ENCODE measurements around the gene PLRG1. TPM values are rescaled to one million over a fixed set of nuclear protein-coding genes. Genes with fewer than 3 reads are reported as not detected.
"Not testable (repeated sequence)": the region's sequence is repeated elsewhere in the genome, so short reads cannot be mapped to it uniquely, and the experiment has no call there.

PLRG1 gene
- total RNA-seq: 10 to 100 TPM; 92.6 to 100.0 TPM

- ATAC-seq (peak; percentile 99), DNase-seq (ENCODE audit: low spot score in 2 of 2) (peak; percentile 94 to 96)
- H3K9me3 Mint-ChIP-seq: no peaks in the 10 kb centered on the region
- H3K36me3 Mint-ChIP-seq: peaks cover 13 to 20% of the 10 kb centered on the region in 2 donors
- peak within 1 kb of the TSS; percentile 94 to 99 for H3K27ac Mint-ChIP-seq
These were observed at the start of gene PLRG1 for GRCh38 chr4:154549894-154550790. TSS of gene PLRG1 (minus strand) at chr4:154550400. CDS start at chr4:154550308, 92 bp downstream.

GRCh38 chr4:154597798-154598774 lies 47.9 kb upstream of the PLRG1 start:
- ATAC-seq (no peak), DNase-seq (ENCODE audit: low spot score in 2 of 2) (no peak)
- Mint-ChIP-seq H3K9me3 (no peaks in the 10 kb centered on the region), H3K36me3 (no peaks in the 10 kb centered on the region), H3K27ac (no peak overlapping the region)

- not testable (repeated sequence) for DNase-seq (ENCODE audit: low spot score in 2 of 2); H3K36me3 Mint-ChIP-seq; ATAC-seq; H3K9me3 Mint-ChIP-seq; H3K27ac Mint-ChIP-seq
These were observed 47.1 kb upstream of the PLRG1 start for GRCh38 chr4:154597281-154597680.

- no peaks in the 10 kb centered on the region for H3K36me3 Mint-ChIP-seq
- no peak for ATAC-seq
These were observed 45.6 kb upstream of the PLRG1 start for GRCh38 chr4:154595807-154596206.

GRCh38 chr4:154594343-154594742 lies 44.1 kb upstream of the PLRG1 start:
- not testable (repeated sequence) for ATAC-seq; DNase-seq (ENCODE audit: low spot score in 2 of 2); H3K27ac Mint-ChIP-seq; H3K36me3 Mint-ChIP-seq; H3K9me3 Mint-ChIP-seq

More at GRCh38 chr4:154595807-154596206, 45.6 kb upstream of the PLRG1 start:
- H3K27ac Mint-ChIP-seq: no peak overlapping the region
- H3K9me3 Mint-ChIP-seq: no peaks in the 10 kb centered on the region
- no peak for DNase-seq (ENCODE audit: low spot score in 2 of 2)

GRCh38 chr4:154593868-154594267 lies 43.7 kb upstream of the PLRG1 start:
- DNase-seq (ENCODE audit: low spot score in 2 of 2) (no peak), ATAC-seq (no peak)
- Mint-ChIP-seq H3K36me3 (no peaks in the 10 kb centered on the region), H3K27ac (no peak overlapping the region), H3K9me3 (no peaks in the 10 kb centered on the region)

- no peak for DNase-seq (ENCODE audit: low spot score in 2 of 2)
These were observed 41.7 kb upstream of the PLRG1 start for GRCh38 chr4:154591890-154592289.

GRCh38 chr4:154590329-154591006 lies 40.3 kb upstream of the PLRG1 start, which contains the start of gene FGA:
TSS of gene FGA (minus strand) at chr4:154590742. CDS start at chr4:154590687, 55 bp downstream.
- no peaks in the 10 kb centered on the region for H3K9me3 Mint-ChIP-seq
- no peak for ATAC-seq
- DNase-seq (ENCODE audit: low spot score in 2 of 2): no peak
- no peaks in the 10 kb centered on the region for H3K36me3 Mint-ChIP-seq
- H3K27ac Mint-ChIP-seq: peak within 1 kb of the TSS in 1 of 2 donors; percentile 41

More at GRCh38 chr4:154591890-154592289, 41.7 kb upstream of the PLRG1 start:
- no peaks in the 10 kb centered on the region for H3K36me3 Mint-ChIP-seq
- no peak for ATAC-seq
- no peaks in the 10 kb centered on the region for H3K9me3 Mint-ChIP-seq
- no peak overlapping the region for H3K27ac Mint-ChIP-seq

- Mint-ChIP-seq H3K9me3 (no peaks in the 10 kb centered on the region), H3K27ac (no peak overlapping the region), H3K36me3 (no peaks in the 10 kb centered on the region)
- no peak for DNase-seq (ENCODE audit: low spot score in 2 of 2)
- ATAC-seq: no peak
These were observed 39.3 kb upstream of the PLRG1 start for GRCh38 chr4:154589296-154590197.

GRCh38 chr4:154588198-154588597 lies 38.0 kb upstream of the PLRG1 start:
- ATAC-seq (no peak), DNase-seq (ENCODE audit: low spot score in 2 of 2) (no peak)
- Mint-ChIP-seq H3K27ac (no peak overlapping the region), H3K36me3 (no peaks in the 10 kb centered on the region), H3K9me3 (no peaks in the 10 kb centered on the region)

- H3K36me3 Mint-ChIP-seq: no peaks in the 10 kb centered on the region
These were observed 36.3 kb upstream of the PLRG1 start for GRCh38 chr4:154586296-154587033.

GRCh38 chr4:154585369-154586018 lies 35.3 kb upstream of the PLRG1 start:
- no peaks in the 10 kb centered on the region for H3K9me3 Mint-ChIP-seq
- DNase-seq (ENCODE audit: low spot score in 2 of 2) (no peak), ATAC-seq (no peak)
- H3K27ac Mint-ChIP-seq: no peak overlapping the region
- H3K36me3 Mint-ChIP-seq: no peaks in the 10 kb centered on the region

More at GRCh38 chr4:154586296-154587033, 36.3 kb upstream of the PLRG1 start:
- Mint-ChIP-seq H3K27ac (peak overlapping the region in 1 of 2 donors; percentile 69), H3K9me3 (no peaks in the 10 kb centered on the region)
- no peak for ATAC-seq
- no peak for DNase-seq (ENCODE audit: low spot score in 2 of 2)

- H3K36me3 Mint-ChIP-seq: no peaks in the 10 kb centered on the region
- H3K27ac Mint-ChIP-seq: no peak overlapping the region
- ATAC-seq (no peak), DNase-seq (ENCODE audit: low spot score in 2 of 2) (no peak)
- no peaks in the 10 kb centered on the region for H3K9me3 Mint-ChIP-seq
These were observed 34.1 kb upstream of the PLRG1 start for GRCh38 chr4:154584259-154584658.

GRCh38 chr4:154583677-154584076 lies 33.5 kb upstream of the PLRG1 start:
- Mint-ChIP-seq H3K36me3 (no peaks in the 10 kb centered on the region), H3K9me3 (no peaks in the 10 kb centered on the region), H3K27ac (no peak overlapping the region)
- ATAC-seq (no peak), DNase-seq (ENCODE audit: low spot score in 2 of 2) (no peak)

All from activated naive CD4-positive, alpha-beta T cell treated with anti-CD3 and anti-CD28 coated beads, Interleukin-2, amount 50 U/mL, for 72 hours (primary cell).